ENCODE data around the gene FASTKD3.
"Not testable (repeated sequence)": the region's sequence is repeated elsewhere in the genome, so short reads cannot be mapped to it uniquely, and the experiment has no call there.

Gene FASTKD3

GRCh38 chr5:7868773-7869473 is at the start of gene FASTKD3, which contains the start of gene MTRR:
FASTKD3 (minus strand) TSS chr5:7869031; CDS start chr5:7868083, 948 bp downstream.
MTRR (plus strand) TSS chr5:7869148; CDS start chr5:7870795, 1,647 bp downstream.
- in situ Hi-C loops (cut with HindIII; ENCODE audit: low sequenced_read_pairs), result loop anchor here (25.0 kb wide), 1 partner anchor 1232 kb away; the partner anchor contains the start of genes NSUN2 and SRD5A1

DNA sequence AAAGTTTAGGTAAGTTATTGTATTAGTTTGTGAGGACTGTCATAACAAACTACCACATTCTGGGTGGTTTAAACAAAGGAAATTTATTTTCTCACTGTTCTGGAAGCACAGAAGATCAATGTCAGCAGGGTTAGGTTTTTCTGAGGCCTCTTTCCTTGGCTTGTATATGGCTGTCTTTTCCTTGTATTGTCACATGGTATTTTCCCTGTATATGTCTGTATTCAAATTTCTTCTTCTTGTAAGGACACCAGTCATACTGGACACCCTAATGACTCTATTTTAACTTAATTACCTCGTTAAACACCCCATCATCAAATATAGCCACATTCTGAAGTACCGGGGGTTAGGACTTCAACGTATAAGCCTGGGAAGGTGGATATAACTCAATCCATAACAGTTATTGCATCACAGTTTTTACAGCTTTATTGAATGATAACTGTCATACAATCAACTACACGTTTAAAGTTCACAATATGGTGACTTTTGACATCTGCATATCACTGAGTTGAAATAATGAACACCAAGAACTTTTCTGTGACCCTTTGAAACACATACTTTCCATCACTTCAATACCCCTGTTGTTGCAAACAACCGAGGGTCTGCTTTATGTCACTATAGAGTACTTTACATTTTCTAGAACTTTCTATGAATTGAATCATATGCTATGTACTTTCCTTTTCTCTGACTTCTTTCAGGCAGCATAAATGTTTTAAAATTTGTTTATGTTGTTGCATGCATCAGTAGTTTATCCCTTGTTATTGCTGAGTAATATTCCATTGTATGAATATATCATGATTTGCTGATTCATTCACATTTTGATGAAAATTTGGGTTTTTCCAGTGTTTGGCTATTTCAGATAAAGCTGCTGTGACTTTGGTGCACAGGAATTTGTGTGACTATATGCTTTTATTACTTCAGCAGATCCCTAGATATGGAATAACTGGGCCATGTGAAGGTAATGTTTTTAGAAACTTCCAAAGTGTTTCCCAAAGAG is 48.6 kb upstream of the FASTKD3 start:
- in situ Hi-C loops (cut with HindIII; ENCODE audit: low sequenced_read_pairs), result no loop called here

GRCh38 chr5:7916171-7916804 is 47.5 kb upstream of the FASTKD3 start:
- in situ Hi-C loops (cut with HindIII; ENCODE audit: low sequenced_read_pairs), result no loop called here

DNA sequence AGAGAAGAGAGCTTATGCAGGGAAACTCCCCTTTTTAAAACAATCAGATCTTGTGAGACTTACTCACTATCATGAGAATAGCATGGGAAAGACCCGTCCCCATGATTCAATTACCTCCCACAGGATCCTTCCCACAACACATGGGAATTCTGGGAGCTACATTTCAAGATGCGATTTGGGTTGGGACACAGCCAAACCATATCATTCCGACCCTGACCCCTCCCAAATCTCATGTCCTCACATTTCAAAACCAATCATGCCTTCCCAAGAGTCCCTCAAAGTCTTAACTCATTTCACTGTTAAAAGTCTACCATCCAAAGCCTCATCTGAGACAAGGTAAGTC is 42.6 kb upstream of the FASTKD3 start:
- in situ Hi-C loops (cut with HindIII; ENCODE audit: low sequenced_read_pairs), result not testable (repeated sequence)

DNA sequence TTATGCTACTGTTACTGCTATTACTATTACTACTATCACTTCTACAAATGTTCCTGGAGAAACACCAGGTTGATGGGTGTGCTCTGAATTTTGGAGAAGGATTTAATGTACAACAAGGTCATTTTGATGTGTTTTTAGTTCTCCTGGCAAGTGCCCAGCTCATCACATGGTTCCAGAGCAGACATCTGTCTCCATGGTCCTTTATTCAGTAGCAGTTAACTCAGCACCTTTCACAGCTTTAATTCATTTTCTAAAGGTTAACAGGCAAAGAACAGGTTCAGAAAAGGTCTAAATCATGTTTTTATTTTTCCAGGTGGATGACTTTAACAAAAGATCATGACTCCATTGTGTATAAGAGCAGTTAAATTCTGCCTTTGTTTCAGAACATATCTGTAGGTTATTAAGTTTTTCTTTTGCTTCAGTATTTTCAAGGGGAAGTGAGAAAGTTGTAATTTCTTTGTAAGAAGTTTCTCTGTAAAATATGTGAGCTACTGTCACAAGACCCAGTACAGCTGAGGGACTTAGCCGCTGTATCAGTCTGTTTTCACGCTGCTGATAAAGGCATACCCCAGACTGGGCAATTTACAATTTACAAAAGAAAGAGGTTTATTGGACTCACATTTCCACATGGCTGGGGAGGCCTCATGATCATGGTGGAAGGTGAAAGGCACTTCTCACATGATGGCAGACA is 42.1 kb upstream of the FASTKD3 start:
- in situ Hi-C loops (cut with HindIII; ENCODE audit: low sequenced_read_pairs), result no loop called here

- in situ Hi-C loops (cut with HindIII; ENCODE audit: low sequenced_read_pairs), result no loop called here
Observed at GRCh38 chr5:7908317-7908716, 39.5 kb upstream of the FASTKD3 start.

- in situ Hi-C loops (cut with HindIII; ENCODE audit: low sequenced_read_pairs), result no loop called here
Observed at GRCh38 chr5:7907612-7908011, 38.8 kb upstream of the FASTKD3 start.

- in situ Hi-C loops (cut with HindIII; ENCODE audit: low sequenced_read_pairs), result no loop called here
Observed at GRCh38 chr5:7904170-7904569, 35.3 kb upstream of the FASTKD3 start.

- in situ Hi-C loops (cut with HindIII; ENCODE audit: low sequenced_read_pairs), result no loop called here
Observed at GRCh38 chr5:7902666-7903625, 34.1 kb upstream of the FASTKD3 start.

GRCh38 chr5:7902201-7902600 is 33.4 kb upstream of the FASTKD3 start:
- in situ Hi-C loops (cut with HindIII; ENCODE audit: low sequenced_read_pairs), result no loop called here

DNA sequence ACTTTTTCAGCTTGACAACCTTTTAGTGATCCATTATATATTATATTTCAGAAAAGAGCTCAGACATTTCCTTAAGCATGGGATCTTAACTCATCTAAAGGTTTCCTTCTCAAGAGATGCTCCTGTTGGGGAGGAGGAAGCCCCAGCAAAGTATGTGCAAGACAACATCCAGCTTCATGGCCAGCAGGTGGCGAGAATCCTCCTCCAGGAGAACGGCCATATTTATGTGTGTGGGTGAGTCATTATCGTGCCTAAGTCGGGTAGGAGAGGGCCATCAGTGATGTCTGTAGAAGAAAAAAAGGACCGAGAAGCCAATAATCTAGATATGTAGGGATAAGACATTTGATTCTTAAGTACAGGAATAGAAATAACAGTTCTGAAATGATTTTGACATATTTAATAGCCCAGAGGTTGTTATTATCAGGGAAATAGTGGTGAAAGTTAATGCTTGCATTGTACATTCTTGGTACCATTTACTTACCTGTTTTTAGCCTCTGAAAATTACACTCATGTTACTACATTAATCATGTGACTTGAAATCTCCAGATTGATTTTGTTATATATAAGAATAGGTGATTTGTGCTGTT is 28.3 kb upstream of the FASTKD3 start:
- in situ Hi-C loops (cut with HindIII; ENCODE audit: low sequenced_read_pairs), result no loop called here

- in situ Hi-C loops (cut with HindIII; ENCODE audit: low sequenced_read_pairs), result no loop called here
Observed at GRCh38 chr5:7894860-7895259, 26.0 kb upstream of the FASTKD3 start.

- in situ Hi-C loops (cut with HindIII; ENCODE audit: low sequenced_read_pairs), result no loop called here
Observed at GRCh38 chr5:7894439-7894838, 25.6 kb upstream of the FASTKD3 start.

DNA sequence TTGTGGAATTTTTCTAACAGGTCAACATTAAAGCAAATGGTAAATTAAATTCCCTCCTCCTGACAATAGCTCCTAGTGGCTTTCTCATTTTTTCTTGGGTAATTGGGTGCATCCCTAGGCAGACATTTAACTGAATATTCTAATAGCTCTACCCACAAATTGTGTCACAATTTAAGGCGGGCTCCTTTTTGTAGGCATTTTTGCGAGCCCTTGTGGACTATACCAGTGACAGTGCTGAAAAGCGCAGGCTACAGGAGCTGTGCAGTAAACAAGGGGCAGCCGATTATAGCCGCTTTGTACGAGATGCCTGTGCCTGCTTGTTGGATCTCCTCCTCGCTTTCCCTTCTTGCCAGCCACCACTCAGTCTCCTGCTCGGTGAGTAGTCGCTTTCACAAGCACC is 20.1 kb upstream of the FASTKD3 start:
- in situ Hi-C loops (cut with HindIII; ENCODE audit: low sequenced_read_pairs), result no loop called here

GRCh38 chr5:7886849-7887475 is 18.1 kb upstream of the FASTKD3 start:
- in situ Hi-C loops (cut with HindIII; ENCODE audit: low sequenced_read_pairs), result no loop called here

DNA sequence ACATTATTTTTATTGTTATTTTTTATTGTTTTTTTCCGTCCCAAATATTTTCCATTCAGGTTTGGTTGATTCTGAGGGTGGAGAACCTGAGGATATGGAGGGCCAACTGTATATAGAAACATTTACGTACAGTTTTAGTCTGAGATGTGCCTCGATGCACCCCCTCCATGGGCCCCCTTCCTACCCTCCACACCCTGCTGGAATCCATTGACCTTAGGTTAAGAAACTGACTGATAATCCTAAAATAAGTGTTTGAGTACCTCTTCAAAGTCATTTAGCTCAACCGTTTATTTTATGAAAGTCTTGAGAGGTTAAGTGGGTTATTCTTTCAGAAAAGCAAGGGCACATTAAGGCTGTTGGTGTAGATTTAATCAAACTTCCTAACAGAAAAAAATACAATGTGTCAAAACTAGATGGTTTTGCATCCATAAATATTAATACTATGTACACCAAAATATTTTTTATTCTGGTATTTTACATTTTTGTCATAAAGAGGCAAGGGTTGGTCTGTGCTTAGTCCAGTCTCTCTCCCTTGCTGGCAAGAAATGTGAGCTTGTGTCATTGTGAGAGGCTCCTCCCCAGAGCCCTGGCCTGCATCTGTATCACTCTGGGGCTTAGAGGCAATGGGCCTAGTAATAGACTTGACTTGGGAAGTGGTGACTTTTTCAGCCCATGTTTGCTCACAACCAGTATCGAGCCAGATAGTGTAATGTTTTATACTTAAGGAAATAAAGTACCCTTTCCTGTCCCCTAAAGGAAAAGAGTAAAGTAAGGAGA is 15.8 kb upstream of the FASTKD3 start:
- in situ Hi-C loops (cut with HindIII; ENCODE audit: low sequenced_read_pairs), result no loop called here

DNA sequence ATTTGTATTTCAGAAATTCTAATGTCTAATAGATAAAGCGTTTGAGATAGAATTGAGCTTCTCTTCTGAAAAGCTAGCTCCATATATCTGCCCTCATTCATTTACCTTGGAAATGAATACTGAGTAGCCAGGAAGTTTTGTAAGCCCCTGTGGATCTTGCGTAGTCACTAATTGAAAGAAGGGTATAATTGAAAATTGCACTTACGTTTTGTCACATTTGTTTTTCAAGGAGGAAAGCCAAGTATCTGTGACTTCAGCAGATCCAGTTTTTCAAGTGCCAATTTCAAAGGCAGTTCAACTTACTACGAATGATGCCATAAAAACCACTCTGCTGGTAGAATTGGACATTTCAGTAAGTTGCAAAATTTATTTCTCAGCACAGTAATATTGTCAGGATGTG is 14.1 kb upstream of the FASTKD3 start:
- in situ Hi-C loops (cut with HindIII; ENCODE audit: low sequenced_read_pairs), result no loop called here

DNA sequence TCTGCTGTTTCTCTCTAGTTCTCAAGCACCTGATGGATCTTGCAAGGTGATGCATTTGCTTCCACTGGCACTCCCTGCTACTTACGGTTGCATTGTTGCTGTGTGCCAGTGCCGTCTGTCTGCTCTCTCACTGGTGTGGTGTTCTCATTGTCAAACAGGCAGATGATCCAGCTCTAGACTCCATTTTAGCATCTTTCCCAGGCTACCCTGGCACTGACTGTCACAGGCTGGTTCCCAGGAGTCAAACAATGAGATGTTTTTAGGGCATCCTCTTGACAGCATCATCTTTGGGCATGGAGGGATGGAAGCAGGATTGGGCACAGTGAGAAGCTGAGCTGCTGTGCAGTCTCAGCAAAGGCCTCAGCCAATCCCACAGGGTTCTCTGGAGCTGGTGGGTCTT is 13.0 kb upstream of the FASTKD3 start:
- in situ Hi-C loops (cut with HindIII; ENCODE audit: low sequenced_read_pairs), result no loop called here
